HG03196 (cell line): Measurements from ENCODE around the gene LINC01488.

Source experiments
- ATAC-seq: cut with Tn5 transposase; IDR thresholded peaks from one replicate; pipeline ENCODE4 v1.9.1; 2021; ENCODE audit not compliant: unreplicated experiment

The LINC01488 gene

GRCh38 chr11:69524291-69524882 lies 42.9 kb downstream of the LINC01488 start:
- no peak for ATAC-seq

- ATAC-seq: no peak
Measured at GRCh38 chr11:69524991-69525411, 43.5 kb downstream of the LINC01488 start.

- ATAC-seq: no peak
Measured at GRCh38 chr11:69525516-69526452, 44.3 kb downstream of the LINC01488 start.

GRCh38 chr11:69526453-69526810 lies 45.0 kb downstream of the LINC01488 start:
- no peak for ATAC-seq

- ATAC-seq: no peak
Measured at GRCh38 chr11:69529001-69529400, 47.5 kb downstream of the LINC01488 start.

- no peak for ATAC-seq
Measured at GRCh38 chr11:69530278-69531070, 49.0 kb downstream of the LINC01488 start.

GRCh38 chr11:69531071-69531716 lies 49.7 kb downstream of the LINC01488 start:
- ATAC-seq: no peak

- no peak for ATAC-seq
Measured at GRCh38 chr11:69531717-69532088, 50.2 kb downstream of the LINC01488 start.

GRCh38 chr11:69533296-69534165 lies 52.1 kb downstream of the LINC01488 start:
- no peak for ATAC-seq

- no peak for ATAC-seq
Measured at GRCh38 chr11:69534166-69534530, 52.7 kb downstream of the LINC01488 start.

- no peak for ATAC-seq
Measured at GRCh38 chr11:69535908-69536307, 54.4 kb downstream of the LINC01488 start.

GRCh38 chr11:69536406-69536805 lies 54.9 kb downstream of the LINC01488 start:
- ATAC-seq: no peak

- no peak for ATAC-seq
Measured at GRCh38 chr11:69537126-69537525, 55.7 kb downstream of the LINC01488 start.

GRCh38 chr11:69537855-69538640 lies 56.6 kb downstream of the LINC01488 start:
- ATAC-seq: no peak

- ATAC-seq: no peak
Measured at GRCh38 chr11:69538854-69539253, 57.4 kb downstream of the LINC01488 start.

- no peak for ATAC-seq
Measured at GRCh38 chr11:69539416-69540117, 58.1 kb downstream of the LINC01488 start.

- no peak for ATAC-seq
Measured at GRCh38 chr11:69540118-69541000, 58.9 kb downstream of the LINC01488 start.

GRCh38 chr11:69541001-69541285 lies 59.5 kb downstream of the LINC01488 start:
- no peak for ATAC-seq
